ENCODE results near the gene HYAL3. TPM values are rescaled to one million over a fixed set of nuclear protein-coding genes. Genes with fewer than 3 reads are reported as not detected.

HYAL3 gene
- total and polyA plus RNA-seq, 2 experiments from 2014 or later: 2.4 to 7.1 TPM

- TF ChIP-seq EZH2phosphoT487 (IDR thresholded peaks at IDR 0.05; ENCODE audit: unreplicated experiment) (no peak), CREB1 (CRISPR knock-in tag; IDR thresholded peaks at IDR 0.05; ENCODE audit: low read depth) (no peak), ETS1 (IDR thresholded peaks at IDR 0.05) (no peak), NANOG (IDR thresholded peaks at IDR 0.05; ENCODE audit: borderline replicate concordance) (no peak), POLR2AphosphoS5 (IDR thresholded peaks at IDR 0.05; ENCODE audit: low read depth) (no peak), CTCF (conservative IDR thresholded peaks at IDR 0.05; ENCODE audit: low read depth in 2 of 2) (no peak), ZNF114 (CRISPR knock-in tag; IDR thresholded peaks at IDR 0.05) (no peak), JUNB (IDR thresholded peaks at IDR 0.05; ENCODE audit: unreplicated experiment) (no peak), REST (IDR thresholded peaks at IDR 0.05; ENCODE audit: unreplicated experiment) (no peak), ZNF331 (CRISPR knock-in tag; IDR thresholded peaks at IDR 0.05; ENCODE audit: low read depth) (no peak), STAT1 (IDR thresholded peaks at IDR 0.05; ENCODE audit: unreplicated experiment) (no peak)
Observed at GRCh38 chr3:50299638-50299928, 378 bp upstream of the HYAL3 start (continued).

GRCh38 chr3:50297896-50298725 is 1.1 kb downstream of the HYAL3 start:
- peak overlapping the region; percentile 97 for H3K4me3 ChIP-seq
- H2AFZ ChIP-seq: peak overlapping the region; percentile 100; the same call in 1 of the 2 replicates
- H3K27me3 ChIP-seq (ENCODE audit: insufficient read depth): no peaks in the 10 kb centered on the region
- no peaks in the 10 kb centered on the region for H3K36me3 ChIP-seq (ENCODE audit: insufficient read depth)
- peak overlapping the region; percentile 97 for H3K4me2 ChIP-seq
- H4K20me1 ChIP-seq (replicated peaks; ENCODE audit: insufficient read depth): no peaks in the 10 kb centered on the region
- ATAC-seq (no peak), DNase-seq (ENCODE audit: low spot score) (peak; percentile 32)
- peaks cover 21% of the 10 kb centered on the region for H3K4me1 ChIP-seq (ENCODE audit: insufficient read depth)
- H3K27ac ChIP-seq (ENCODE audit: low read depth): no peak overlapping the region
- H3K27ac Mint-ChIP-seq: no peak overlapping the region
- peaks cover 14% of the 10 kb centered on the region for H3F3A ChIP-seq (replicated peaks; ENCODE audit: low read depth)
- no peaks in the 10 kb centered on the region for H3K36me3 Mint-ChIP-seq (ENCODE audit: low read depth)
- peaks cover 20% of the 10 kb centered on the region for H3K4me1 Mint-ChIP-seq
- H3K79me2 ChIP-seq (replicated peaks; ENCODE audit: insufficient read depth): no peaks in the 10 kb centered on the region
- H3K9me2 ChIP-seq (ENCODE audit: insufficient read depth): no peaks in the 10 kb centered on the region
- H3K4me3 Mint-ChIP-seq: peak overlapping the region; percentile 98
- no peaks in the 10 kb centered on the region; the same call in 2 of the 3 replicates for H3K9me3 Mint-ChIP-seq
- peaks cover 22% of the 10 kb centered on the region for H3K27me3 Mint-ChIP-seq (ENCODE audit: insufficient read depth, low read depth, poor library complexity)
- TF ChIP-seq CREB1 (CRISPR knock-in tag; IDR thresholded peaks at IDR 0.05; ENCODE audit: low read depth) (no peak), REST (IDR thresholded peaks at IDR 0.05; ENCODE audit: unreplicated experiment) (no peak), NANOG (IDR thresholded peaks at IDR 0.05; ENCODE audit: borderline replicate concordance) (no peak), JUNB (IDR thresholded peaks at IDR 0.05; ENCODE audit: unreplicated experiment) (no peak), POLR2AphosphoS5 (IDR thresholded peaks at IDR 0.05; ENCODE audit: low read depth) (no peak)

Data from GM23338 (cell line).